K562 (cell line): ENCODE results near the gene HMG20B. TPM values are rescaled to one million over a fixed set of nuclear protein-coding genes. Genes with fewer than 3 reads are reported as not detected.
A peak's percentile ranks its signal among the peaks of the same experiment; 100 is the strongest.

ENCODE experiments used
- ATAC-seq: fragments of 200-7000 bp; cut with Tn5 transposase; 3 replicates; pipeline ENCODE4 v1.9.1; 2020; ENCODE audit warnings: moderate library complexity
- BruUV-seq: library from RNA; stranded (reverse); fragments of 400-500 nt; replicated peaks from 2 replicates; lab custom pipeline; 2021; lab: Mats Ljungman, UMichigan
- CTCF ChIA-PET: fragments of 300-600 bp; formaldehyde crosslinking; extraction: SDS; loops from one replicate; lab custom pipeline; 2021; ENCODE audit warnings: low intra/inter-chr PET ratio; lab: Yijun Ruan, JAX
- POLR2A ChIA-PET: fragments of 300-600, 350-650 bp; sonication (Branson Sonifier 250); formaldehyde crosslinking; extraction: SDS; loops from one replicate; lab custom pipeline; 2021; ENCODE audit warnings: antibody characterized with exemption, inconsistent platforms; lab: Yijun Ruan, JAX
- DNase-seq, 4 experiments: peaks; one replicate each; pipeline versions ENCODE4 v3.0.0 to v3.0.0-alpha.2; 2011 to 2018; ENCODE audit warnings: low spot score in 3 of 4, mixed read lengths in 3 of 4; ENCODE audit errors: extremely low read depth in 1 of 4
- FAIRE-seq: peaks from 2 replicates; lab custom pipeline; 2011; peaks lifted over from hg19 to GRCh38; lab: Jason Lieb, UNC
- H2AFZ ChIP-seq: 2 replicates; pipeline ENCODE4 v1.6.0; 2011; ENCODE audit warnings: low read depth, low read length, control low read depth, inconsistent platforms
- H3K27ac ChIP-seq: fragments of 200-600 bp; 3 replicates; pipeline ENCODE4 v1.8.0; 2011; ENCODE audit warnings: low read depth, mild to moderate bottlenecking, control low read depth, inconsistent platforms, low read length, moderate library complexity, mixed read lengths; ENCODE audit errors: extremely low read depth
- H3K27me3 ChIP-seq, 2 experiments: fragments of 300-600 bp in 1 of 2; 2 replicates in 1 of 2; 3 replicates in 1 of 2; pipeline versions ENCODE4 v1.6.0 to v1.8.0; 2011; ENCODE audit warnings: inconsistent platforms in 2 of 2, low read length in 2 of 2, mild to moderate bottlenecking in 1 of 2, mixed read lengths in 1 of 2, moderate library complexity in 1 of 2; ENCODE audit not compliant: control insufficient read depth in 2 of 2, insufficient read depth in 2 of 2
- H3K36me3 ChIP-seq: fragments of 300-600 bp; 3 replicates; pipeline ENCODE4 v1.8.0; 2011; ENCODE audit warnings: mild to moderate bottlenecking, low read length, inconsistent platforms; ENCODE audit not compliant: control insufficient read depth, insufficient read depth
- H3K4me1 ChIP-seq, 2 experiments: fragments of 200-600 bp in 1 of 2; replicated peaks in 1 of 2; 2 replicates in 1 of 2; 3 replicates in 1 of 2; pipeline versions ENCODE4 v1.5.1 to v1.8.0; 2011; ENCODE audit warnings: inconsistent platforms in 2 of 2, low read length in 2 of 2, mild to moderate bottlenecking in 1 of 2, mixed read lengths in 1 of 2, moderate library complexity in 1 of 2; ENCODE audit not compliant: control insufficient read depth in 2 of 2, insufficient read depth in 2 of 2
- H3K4me2 ChIP-seq: 2 replicates; pipeline ENCODE4 v1.6.1; 2011; ENCODE audit warnings: low read length, control low read depth, inconsistent platforms, mixed read lengths; ENCODE audit not compliant: insufficient read depth
- H3K4me3 ChIP-seq: fragments of 200-600 bp; sonication (generic), shearing (Covaris generic); 2 replicates; pipeline ENCODE4 v1.5.1; 2016; ENCODE audit warnings: control low read depth, inconsistent platforms
- H3K79me2 ChIP-seq: fragments of 200-600 bp; 3 replicates; pipeline ENCODE4 v1.8.0; 2011; ENCODE audit warnings: low read length, inconsistent platforms; ENCODE audit not compliant: control insufficient read depth, insufficient read depth
- H3K9ac ChIP-seq, 2 experiments: 2 replicates each; pipeline versions ENCODE4 v1.6.0 to v1.6.1; 2011; ENCODE audit warnings: low read depth in 2 of 2, low read length in 2 of 2, control low read depth in 1 of 2, inconsistent platforms in 1 of 2, mild to moderate bottlenecking in 1 of 2, mixed read lengths in 1 of 2; ENCODE audit not compliant: insufficient read depth in 1 of 2
- H3K9me1 ChIP-seq: one replicate; pipeline ENCODE4 v1.6.0; 2011; ENCODE audit warnings: inconsistent platforms, mild to moderate bottlenecking, low read length, moderate library complexity; ENCODE audit not compliant: control insufficient read depth, insufficient read depth
- H3K9me3 ChIP-seq: replicated peaks from 2 replicates; pipeline ENCODE4 v1.5.1; 2011; ENCODE audit warnings: low read depth, low read length, inconsistent platforms; ENCODE audit not compliant: control insufficient read depth, insufficient read depth
- H4K20me1 ChIP-seq: replicated peaks from 2 replicates; pipeline ENCODE4 v1.6.1; 2011; ENCODE audit warnings: low read length, inconsistent platforms, mixed read lengths; ENCODE audit not compliant: control insufficient read depth, insufficient read depth
- BCOR ChIP-seq: fragments of 450-650 bp; IDR thresholded peaks from 2 replicates; pipeline ENCODE4 v1.6.1; 2016
- CCAR2 ChIP-seq: fragments of 200-400 bp; formaldehyde crosslinking; IDR thresholded peaks from 2 replicates; pipeline ENCODE4 v1.6.1; 2017; ENCODE audit warnings: mild to moderate bottlenecking, low read depth, low read length
- EGR1 ChIP-seq: fragments of 450-650 bp; conservative IDR thresholded peaks from 2 replicates; pipeline ENCODE4 v1.6.1; 2017; ENCODE audit warnings: mild to moderate bottlenecking
- ETS2 ChIP-seq: IDR thresholded peaks from 2 replicates; pipeline ENCODE4 v1.6.1; 2016; ENCODE audit warnings: borderline replicate concordance, missing genetic modification characterization, mild to moderate bottlenecking, moderate library complexity, missing compliant biosample characterization; ENCODE audit not compliant: poor library complexity, severe bottlenecking
- ETV5 ChIP-seq: sonication (generic); formaldehyde crosslinking; IDR thresholded peaks from 2 replicates; pipeline ENCODE4 v1.4.0; 2020; ENCODE audit warnings: low read depth, mild to moderate bottlenecking, missing genetic modification reagents
- FOXJ2 ChIP-seq: fragments of 200-800 bp; sonication (Bioruptor generic); IDR thresholded peaks from 2 replicates; pipeline ENCODE4 v1.6.1; 2016; ENCODE audit warnings: missing genetic modification characterization, missing compliant biosample characterization
- FOXP1 ChIP-seq: sonication (generic); formaldehyde crosslinking; IDR thresholded peaks from 2 replicates; pipeline ENCODE4 v1.8.0; 2022; ENCODE audit warnings: mild to moderate bottlenecking, missing genetic modification reagents
- MCM7 ChIP-seq, 2 experiments: fragments of 450-650 bp; IDR thresholded peaks; 2 replicates each; pipeline ENCODE4 v1.6.1; 2016 to 2018
- MEIS2 ChIP-seq: fragments of 450-650 bp; IDR thresholded peaks from 2 replicates; pipeline ENCODE4 v1.6.1; 2014; ENCODE audit warnings: mild to moderate bottlenecking; ENCODE audit not compliant: partially characterized antibody
- MIER1 ChIP-seq: fragments of 450-650 bp; IDR thresholded peaks from 2 replicates; pipeline ENCODE4 v1.6.1; 2016; ENCODE audit warnings: antibody characterized with exemption, mild to moderate bottlenecking, low read depth
- NFXL1 ChIP-seq: fragments of 450-650 bp; formaldehyde crosslinking; IDR thresholded peaks from 2 replicates; pipeline ENCODE4 v1.4.0; 2021; ENCODE audit warnings: mild to moderate bottlenecking
- PHF21A ChIP-seq: fragments of 450-650 bp; IDR thresholded peaks from 2 replicates; pipeline ENCODE4 v1.6.1; 2017; ENCODE audit warnings: low read depth, borderline replicate concordance
- PKNOX1 ChIP-seq: fragments of 450-650 bp; IDR thresholded peaks from 2 replicates; pipeline ENCODE4 v1.6.1; 2016
- PTBP1 ChIP-seq: fragments of 200-400 bp; formaldehyde crosslinking; IDR thresholded peaks from 2 replicates; pipeline ENCODE4 v1.6.1; 2017; ENCODE audit warnings: low read depth, low read length
- RAD21 ChIP-seq, 2 experiments: fragments of 250-450 bp in 1 of 2; fragments of 450-650 bp in 1 of 2; sonication (Bioruptor Pico) in 1 of 2; formaldehyde crosslinking in 1 of 2; IDR thresholded peaks in 1 of 2; conservative IDR thresholded peaks in 1 of 2; 2 replicates each; pipeline versions ENCODE4 v1.4.0 to v1.8.0; 2020 to 2022; ENCODE audit warnings: mild to moderate bottlenecking in 2 of 2, moderate library complexity in 1 of 2
- RBBP5 ChIP-seq: fragments of 200-600 bp; sonication (generic); IDR thresholded peaks from 2 replicates; pipeline ENCODE4 v1.6.1; 2012; ENCODE audit warnings: borderline replicate concordance, mild to moderate bottlenecking, low read length, control low read depth, inconsistent platforms; ENCODE audit not compliant: insufficient read depth, poor library complexity, severe bottlenecking
- SMARCE1 ChIP-seq: fragments of 450-650 bp; IDR thresholded peaks from 2 replicates; pipeline ENCODE4 v1.7.1; 2016; ENCODE audit warnings: mild to moderate bottlenecking
- SNRNP70 ChIP-seq: fragments of 200-400 bp; formaldehyde crosslinking; optimal IDR thresholded peaks from 2 replicates; pipeline ENCODE3; 2017; ENCODE audit warnings: low read depth, low read length
- TOE1 ChIP-seq, 2 experiments: fragments of 450-650 bp in 1 of 2; sonication (generic) in 1 of 2; formaldehyde crosslinking in 1 of 2; IDR thresholded peaks; 2 replicates each; pipeline versions ENCODE4 v1.7.1 to v1.8.0; 2016 to 2022; ENCODE audit warnings: borderline replicate concordance in 2 of 2, mild to moderate bottlenecking in 2 of 2, antibody characterized with exemption in 1 of 2, inconsistent platforms in 1 of 2, low read depth in 1 of 2, missing genetic modification reagents in 1 of 2, moderate library complexity in 1 of 2
- WHSC1 ChIP-seq: IDR thresholded peaks from one replicate; pipeline ENCODE4 v1.6.1; 2012; ENCODE audit warnings: low read length, control low read depth, inconsistent platforms
- ZNF277 ChIP-seq: fragments of 250-450 bp; sonication (Bioruptor Pico); IDR thresholded peaks from 2 replicates; pipeline ENCODE4 v1.8.0; 2022; ENCODE audit warnings: inconsistent platforms, mild to moderate bottlenecking, moderate library complexity, borderline replicate concordance
- ZNF324 ChIP-seq: fragments of 250-450 bp; sonication (Bioruptor Pico); IDR thresholded peaks from 2 replicates; pipeline ENCODE4 v1.4.0; 2020; ENCODE audit warnings: mild to moderate bottlenecking
- WGBS: fragments of 100-300 bp; shearing (Covaris generic); methylation state at CpG from one replicate; pipeline ENCODE4 v1.1.6; 2016; ENCODE audit warnings: low coverage, mixed read lengths; ENCODE audit not compliant: insufficient coverage; ENCODE audit errors: missing lambda C conversion rate; 5-methylcytosine and 5-hydroxymethylcytosine counted together
- in situ Hi-C: fragments of 300-500 bp; cut with MboI; formaldehyde crosslinking; loops from 4 replicates; pipeline ENCODE4 v1.15.0; 2018; ENCODE audit warnings: inconsistent platforms, mixed read lengths
- intact Hi-C: fragments of 100-400 bp; cut with micrococcal nuclease; formaldehyde crosslinking; loops from 2 replicates; pipeline ENCODE4 v1.14.2; 2022
- polyA plus RNA-seq, 8 experiments: library from polyadenylated mRNA; depleted of rRNA in 4 of 8; stranded (reverse) in 5 of 8; unstranded in 3 of 8; fragments of >200 nt; fragmentation: Nextera tagmentation in 2 of 8; fragmentation: Illumina TruSeq in 1 of 8; extraction: Ambion mirVana in 2 of 8; extraction: Trizol in 1 of 8; gene quantifications; 2 replicates each; pipeline versions ENCODE4 v1.2.1 to v1.2.3, GENCODE V29; 2011 to 2014; ENCODE audit warnings: inconsistent platforms in 1 of 8, missing spikeins in 1 of 8
- total RNA-seq, 7 experiments: library from RNA; depleted of rRNA in 6 of 7; stranded (reverse); fragments of >200 nt in 6 of 7; fragmentation: Illumina TruSeq in 2 of 7; extraction: Trizol in 2 of 7; gene quantifications; 2 replicates each; pipeline versions ENCODE4 v1.2.1 to v1.2.3, GENCODE V29; 2011 to 2021; ENCODE audit warnings: low replicate concordance in 1 of 7

The HMG20B gene
- total and polyA plus RNA-seq, 9 of the 15 experiments (the other 6 are each of a cell fraction or from before 2014, with no cell fraction given), result 0.35 to 172 (median 38.6) TPM

GRCh38 chr19:3603121-3603811 is 30.5 kb downstream of the HMG20B start:
- no peak overlapping the region for H2AFZ ChIP-seq
- H3K4me3 ChIP-seq, result no peak overlapping the region
- 89% methylated on average over 16 of the region's 23 CpGs for WGBS
- intact Hi-C loops, result loop anchor here (10.0 kb wide), 1 partner anchor 58 kb away; no protein-coding TSS in a partner anchor
- no peaks in the 10 kb centered on the region for H4K20me1 ChIP-seq
- no peak overlapping the region for H3K27ac ChIP-seq
- H3K4me1 ChIP-seq, result peaks cover 22 to 63% of the 10 kb centered on the region in 2 experiments
- peak overlapping the region in 1 of 2 experiments; percentile 48; a peak in 1 of 4 replicates for H3K9ac ChIP-seq
- H3K4me2 ChIP-seq, result no peak overlapping the region
- FAIRE-seq (no peak), ATAC-seq (no peak), DNase-seq (no peak)
- no peaks in the 10 kb centered on the region for H3K9me3 ChIP-seq
- peaks cover 21% of the 10 kb centered on the region; the same call in 1 of the 3 replicates for H3K36me3 ChIP-seq
- H3K79me2 ChIP-seq, result peaks cover 44% of the 10 kb centered on the region
- CTCF ChIA-PET, result no interaction called here
- H3K27me3 ChIP-seq, result no peaks in the 10 kb centered on the region
- BruUV-seq, result no TSS peak
- H3K9me1 ChIP-seq, result peaks cover 2% of the 10 kb centered on the region
- POLR2A ChIA-PET, result interaction anchor here (0.6 to 1.1 kb wide), 3 partner anchors 13 to 24 kb away, joined by 3 read pairs; no protein-coding TSS in a partner anchor
- in situ Hi-C loops, result no loop called here
- TF ChIP-seq MCM7 (IDR thresholded peaks at IDR 0.05), result no peak
- no peak for TF ChIP-seq RBBP5
- TF ChIP-seq MIER1, result peak; percentile 99
- TF ChIP-seq CCAR2, result no peak
- no peak for TF ChIP-seq FOXP1
- no peak for TF ChIP-seq EGR1
- no peak for TF ChIP-seq NFXL1 (CRISPR knock-in tag)
- no peak for TF ChIP-seq ZNF324
- no peak for TF ChIP-seq RAD21 (CRISPR knock-in tag; conservative IDR thresholded peaks at IDR 0.05 in 1 of 2, IDR thresholded peaks at IDR 0.05 in 1 of 2)
- 0 out of 2 replicates have a peak, but pooled peaks have one; percentile 23 for TF ChIP-seq BCOR
- TF ChIP-seq ETS2, result no peak
- peak; percentile 49 for TF ChIP-seq PKNOX1
- TF ChIP-seq MEIS2, result peak; percentile 57
- TF ChIP-seq ZNF277 (CRISPR knock-in tag), result no peak
- TF ChIP-seq SNRNP70, result no peak
- TF ChIP-seq TOE1 (IDR thresholded peaks at IDR 0.05; ENCODE audit: borderline replicate concordance), result no peak
- TF ChIP-seq TOE1 (CRISPR knock-in tag; IDR thresholded peaks at IDR 0.05; ENCODE audit: borderline replicate concordance, low read depth), result no peak
- TF ChIP-seq ETV5, result no peak
- TF ChIP-seq PTBP1, result peak; percentile 100
- no peak for TF ChIP-seq SMARCE1
- no peak for TF ChIP-seq FOXJ2 (tag)
- no peak for TF ChIP-seq WHSC1
- TF ChIP-seq PHF21A, result no peak
